Pericardium fibroblast (primary cell): ENCODE results near the gene ZNF277. TPM values are rescaled to one million over a fixed set of nuclear protein-coding genes. Genes with fewer than 3 reads are reported as not detected.

Experiments used
- total RNA-seq: library from RNA; depleted of rRNA; stranded (reverse); fragments of >200 nt; gene quantifications from 2 replicates; pipeline ENCODE4 v1.2.3, GENCODE V29; 2015

Gene ZNF277
- total RNA-seq, result 28.9 and 49.6 TPM in 2 replicates

GRCh38 chr7:112206238-112206990 is at the start of gene ZNF277, which contains the start of gene DOCK4:
Gene ZNF277, plus strand, starts transcription at chr7:112206695. Its CDS starts 22 bp downstream, at chr7:112206717.
Gene DOCK4, minus strand, starts transcription at chr7:112206399. Its CDS starts 261 bp downstream, at chr7:112206138.

Other genes starting within 250 kb of the ZNF277 start
- gene DOCK4, start 296 bp upstream of the ZNF277 start, total RNA-seq, result 6.2 and 7.1 TPM in 2 replicates
- 37.8 and 42.5 TPM in 2 replicates for gene IFRD1, start 243.8 kb downstream of the ZNF277 start, total RNA-seq